B cell (primary cell): Measurements from ENCODE around the gene SWT1.

Experiments
- CTCF ChIP-seq: fragments of 200-600 bp; IDR thresholded peaks from one replicate; pipeline ENCODE4 v1.8.0; 2022; ENCODE audit warnings: antibody characterized with exemption, mild to moderate bottlenecking
- EZH2 ChIP-seq: IDR thresholded peaks from 2 replicates; pipeline ENCODE4 v1.6.1; 2012; ENCODE audit warnings: borderline replicate concordance, low read depth, mild to moderate bottlenecking, moderate library complexity, low read length; ENCODE audit not compliant: insufficient read depth, poor library complexity, severe bottlenecking

- TF ChIP-seq CTCF: no peak
- TF ChIP-seq EZH2: no peak
Observed at GRCh38 chr1:185158800-185159199, 1.8 kb downstream of the SWT1 start.
